SK-N-SH (cell line): Measurements from ENCODE around the gene AP3S1. TPM values are rescaled to one million over a fixed set of nuclear protein-coding genes. Genes with fewer than 3 reads are reported as not detected.

Experiments used
- CTCF ChIA-PET: fragments of 300-600, 350-600 bp; formaldehyde crosslinking; extraction: SDS; loops from one replicate; lab custom pipeline; 2021; lab: Yijun Ruan, JAX
- POLR2A ChIA-PET: fragments of 350-600 bp; sonication (Branson Sonifier 250); formaldehyde crosslinking; extraction: SDS; loops from one replicate; lab custom pipeline; 2020; ENCODE audit warnings: antibody characterized with exemption, inconsistent platforms; lab: Yijun Ruan, JAX
- DNase-seq: peaks from one replicate; pipeline ENCODE4 v3.0.0; 2012
- H2AFZ ChIP-seq: fragments of 200-600 bp; sonication (generic); 2 replicates; pipeline ENCODE4 v1.8.1; 2016; ENCODE audit warnings: antibody characterized with exemption, mild to moderate bottlenecking, low read depth
- H3F3A ChIP-seq: fragments of 200-600 bp; sonication (generic); replicated peaks from 2 replicates; pipeline ENCODE3; 2016; ENCODE audit warnings: antibody characterized with exemption, mild to moderate bottlenecking; ENCODE audit not compliant: insufficient read depth
- H3K27ac ChIP-seq, 2 experiments: fragments of 200-500 bp in 1 of 2; fragments of 200-600 bp in 1 of 2; sonication (Bioruptor generic) in 1 of 2; sonication (generic), shearing (Covaris generic) in 1 of 2; 2 replicates each; pipeline versions ENCODE4 v1.5.1 to v1.6.1; 2014 to 2016; ENCODE audit warnings: low read depth in 2 of 2, inconsistent platforms in 1 of 2, low read length in 1 of 2, mild to moderate bottlenecking in 1 of 2, mixed read lengths in 1 of 2
- H3K27me3 ChIP-seq: fragments of 200-600 bp; sonication (generic), shearing (Covaris generic); 2 replicates; pipeline ENCODE4 v1.6.1; 2016; ENCODE audit warnings: mixed run types; ENCODE audit not compliant: insufficient read depth
- H3K36me3 ChIP-seq, 2 experiments: fragments of 200-500 bp in 1 of 2; fragments of 200-600 bp in 1 of 2; sonication (Bioruptor generic) in 1 of 2; sonication (generic) in 1 of 2; replicated peaks in 1 of 2; 2 replicates each; pipeline versions ENCODE3 to v1.5.1; 2014 to 2016; ENCODE audit warnings: low read length in 1 of 2, mild to moderate bottlenecking in 1 of 2; ENCODE audit not compliant: insufficient read depth in 2 of 2, control insufficient read depth in 1 of 2
- H3K4me1 ChIP-seq, 2 experiments: fragments of 200-500 bp in 1 of 2; fragments of 200-600 bp in 1 of 2; sonication (Bioruptor generic) in 1 of 2; sonication (generic), shearing (Covaris generic) in 1 of 2; 2 replicates each; pipeline versions ENCODE4 v1.5.1 to v1.6.1; 2014 to 2016; ENCODE audit warnings: low read depth in 1 of 2, low read length in 1 of 2, mixed run types in 1 of 2; ENCODE audit not compliant: insufficient read depth in 2 of 2, control insufficient read depth in 1 of 2
- H3K4me2 ChIP-seq: fragments of 200-600 bp; sonication (generic), shearing (Covaris generic); 2 replicates; pipeline ENCODE4 v1.6.1; 2017; ENCODE audit warnings: mixed run types
- H3K4me3 ChIP-seq, 2 experiments: fragments of 200-500 bp in 1 of 2; fragments of 200-600 bp in 1 of 2; sonication (Bioruptor generic) in 1 of 2; sonication (generic), shearing (Covaris generic) in 1 of 2; 2 replicates each; pipeline versions ENCODE4 v1.5.1 to v1.8.1; 2014 to 2016; ENCODE audit warnings: low read depth in 2 of 2, inconsistent platforms in 1 of 2, low read length in 1 of 2, mild to moderate bottlenecking in 1 of 2, mixed read lengths in 1 of 2, moderate library complexity in 1 of 2
- H3K79me2 ChIP-seq: fragments of 200-600 bp; sonication (generic); 2 replicates; pipeline ENCODE4 v1.8.1; 2017; ENCODE audit warnings: mild to moderate bottlenecking; ENCODE audit not compliant: insufficient read depth
- H3K9ac ChIP-seq: fragments of 200-600 bp; sonication (generic); 2 replicates; pipeline ENCODE4 v1.6.1; 2017; ENCODE audit warnings: mixed run types
- H3K9me2 ChIP-seq: fragments of 200-600 bp; sonication (generic); 2 replicates; pipeline ENCODE4 v1.6.1; 2017; ENCODE audit warnings: mixed run types
- H3K9me3 ChIP-seq: fragments of 200-600 bp; sonication (generic); 2 replicates; pipeline ENCODE4 v1.6.1; 2017; ENCODE audit warnings: mixed run types, mild to moderate bottlenecking, moderate library complexity
- H4K20me1 ChIP-seq: fragments of 200-600 bp; sonication (generic); 2 replicates; pipeline ENCODE4 v1.6.1; 2017; ENCODE audit warnings: mild to moderate bottlenecking, mixed run types; ENCODE audit not compliant: insufficient read depth
- CHD2 ChIP-seq: fragments of 150-350 bp; IDR thresholded peaks from 2 replicates; pipeline ENCODE4 v1.6.1; 2018; ENCODE audit warnings: low read length; ENCODE audit not compliant: partially characterized antibody
- EP300 ChIP-seq, 2 experiments: IDR thresholded peaks; 2 replicates each; pipeline versions ENCODE4 v1.4.0 to v1.6.1; 2012; ENCODE audit warnings: borderline replicate concordance in 1 of 2, low read depth in 1 of 2, low read length in 1 of 2
- FOSL2 ChIP-seq: IDR thresholded peaks from 2 replicates; pipeline ENCODE4 v1.4.0; 2012; ENCODE audit warnings: low read depth, mild to moderate bottlenecking, moderate library complexity, borderline replicate concordance
- FOXJ3 ChIP-seq: sonication (generic); formaldehyde crosslinking; IDR thresholded peaks from 2 replicates; pipeline ENCODE4 v1.5.1; 2020; ENCODE audit warnings: mild to moderate bottlenecking, missing genetic modification reagents
- FOXM1 ChIP-seq: IDR thresholded peaks from 2 replicates; pipeline ENCODE4 v1.4.0; 2012; ENCODE audit warnings: low read depth, mild to moderate bottlenecking
- MEF2A ChIP-seq: IDR thresholded peaks from 2 replicates; pipeline ENCODE4 v1.4.0; 2012; ENCODE audit warnings: low read depth, borderline replicate concordance
- MXI1 ChIP-seq: IDR thresholded peaks from 2 replicates; pipeline ENCODE4 v1.6.1; 2012; ENCODE audit warnings: mild to moderate bottlenecking, low read depth, low read length, improper control_type of control experiment
- NFIC ChIP-seq: IDR thresholded peaks from 2 replicates; pipeline ENCODE4 v1.4.0; 2012; ENCODE audit warnings: borderline replicate concordance
- NRF1 ChIP-seq: IDR thresholded peaks from 2 replicates; pipeline ENCODE4 v1.6.1; 2012; ENCODE audit warnings: low read depth, mild to moderate bottlenecking, low read length
- POLR2AphosphoS5 ChIP-seq: IDR thresholded peaks from 2 replicates; pipeline ENCODE4 v1.6.1; 2012; ENCODE audit warnings: low read depth, low read length
- RAD21 ChIP-seq: IDR thresholded peaks from 2 replicates; pipeline ENCODE4 v1.6.1; 2012; ENCODE audit warnings: mild to moderate bottlenecking, low read length
- RCOR1 ChIP-seq: fragments of 150-350 bp; IDR thresholded peaks from 2 replicates; pipeline ENCODE4 v1.6.1; 2017; ENCODE audit warnings: antibody characterized with exemption, low read length
- RFX5 ChIP-seq: IDR thresholded peaks from 2 replicates; pipeline ENCODE4 v1.6.1; 2012; ENCODE audit warnings: mild to moderate bottlenecking, improper control_type of control experiment, low read length
- SIN3A ChIP-seq: IDR thresholded peaks from 2 replicates; pipeline ENCODE4 v1.6.1; 2012; ENCODE audit warnings: low read depth, mild to moderate bottlenecking, low read length, moderate library complexity, borderline replicate concordance
- SMC3 ChIP-seq: IDR thresholded peaks from 2 replicates; pipeline ENCODE4 v1.6.1; 2012; ENCODE audit warnings: low read depth, low read length, improper control_type of control experiment
- TAF1 ChIP-seq: IDR thresholded peaks from 2 replicates; pipeline ENCODE4 v1.6.1; 2012; ENCODE audit warnings: low read depth, mild to moderate bottlenecking, low read length, moderate library complexity, borderline replicate concordance
- USF1 ChIP-seq: IDR thresholded peaks from 2 replicates; pipeline ENCODE4 v1.4.0; 2012; ENCODE audit warnings: low read depth, borderline replicate concordance
- USF2 ChIP-seq: fragments of 150-350 bp; IDR thresholded peaks from 2 replicates; pipeline ENCODE4 v1.6.1; 2017; ENCODE audit warnings: antibody characterized with exemption, low read length, low read depth, borderline replicate concordance
- YY1 ChIP-seq: IDR thresholded peaks from 2 replicates; pipeline ENCODE4 v1.4.0; 2012; ENCODE audit warnings: low read depth, mild to moderate bottlenecking
- WGBS: methylation state at CpG from one replicate; pipeline ENCODE4 v1.1.6; 2017; ENCODE audit warnings: low lambda C conversion rate; 5-methylcytosine and 5-hydroxymethylcytosine counted together
- polyA plus RNA-seq, 3 experiments: library from polyadenylated mRNA; depleted of rRNA; stranded (reverse); fragments of >200 nt; gene quantifications; 2 replicates each; pipeline ENCODE4 v1.2.3, GENCODE V29; 2012
- TF ChIP-seq, protein P1 (sequence below): IDR thresholded peaks from 2 replicates; pipeline ENCODE4; 2012

The AP3S1 gene
- polyA plus RNA-seq, 1 of the 3 experiments (the other 2 are of a cell fraction) = 21.6 TPM

DNA sequence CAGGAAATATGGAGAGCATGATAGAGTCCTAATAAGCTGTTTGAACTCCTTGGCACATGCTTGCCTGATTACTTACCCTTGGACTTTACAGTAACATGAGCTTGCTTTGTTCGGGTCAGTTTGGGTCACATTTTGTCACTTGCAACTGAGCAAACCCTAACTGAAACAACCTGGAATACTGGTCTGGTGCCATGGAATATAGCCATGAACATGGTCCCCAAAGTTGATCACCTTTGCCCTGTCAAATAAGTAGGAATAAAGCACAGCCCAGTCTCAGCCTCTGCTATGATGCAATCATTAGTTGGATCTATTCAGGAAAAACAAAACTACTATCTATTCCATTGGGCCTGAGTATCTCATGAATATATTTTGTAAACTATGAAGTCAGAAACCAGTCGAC, 43.5 kb upstream of the AP3S1 start:
- Histone ChIP-seq H2AFZ (no peak overlapping the region), H3K27ac (no peak overlapping the region), H3F3A (no peaks in the 10 kb centered on the region), H3K27me3 (no peaks in the 10 kb centered on the region), H3K4me1 (no peaks in the 10 kb centered on the region; a peak in 1 of 4 replicates), H3K36me3 (no peaks in the 10 kb centered on the region), H3K4me3 (no peak overlapping the region), H3K9me3 (no peaks in the 10 kb centered on the region), H3K9me2 (no peaks in the 10 kb centered on the region), H3K79me2 (no peaks in the 10 kb centered on the region), H3K4me2 (no peak overlapping the region), H3K9ac (no peak overlapping the region), H4K20me1 (no peaks in the 10 kb centered on the region)
- ChIA-PET POLR2A (no interaction called here), CTCF (interaction anchor here (0.8 kb wide), 1 partner anchor 10 kb away, joined by 3 read pairs; no protein-coding TSS in a partner anchor)
- no peak for DNase-seq
- TF ChIP-seq RFX5 = no peak
- no peak for TF ChIP-seq USF2
- no peak for TF ChIP-seq MXI1
- no peak for TF ChIP-seq FOXJ3 (CRISPR knock-in tag)
- TF ChIP-seq RAD21 = no peak
- TF ChIP-seq NRF1 = no peak
- TF ChIP-seq YY1 = no peak
- 63% methylated on average over 2 of the region's 2 CpGs for WGBS

- Histone ChIP-seq H3K9ac (no peak overlapping the region), H3K4me2 (no peak overlapping the region), H3K79me2 (no peaks in the 10 kb centered on the region), H3F3A (no peaks in the 10 kb centered on the region), H4K20me1 (no peaks in the 10 kb centered on the region), H3K9me3 (no peaks in the 10 kb centered on the region), H3K27ac (no peak overlapping the region), H3K4me3 (no peak overlapping the region), H3K9me2 (no peaks in the 10 kb centered on the region), H2AFZ (no peak overlapping the region), H3K4me1 (no peaks in the 10 kb centered on the region; a peak in 1 of 4 replicates), H3K27me3 (no peaks in the 10 kb centered on the region), H3K36me3 (no peaks in the 10 kb centered on the region)
- TF ChIP-seq MEF2A (no peak), USF1 (no peak), CHD2 (no peak), FOXM1 (no peak), USF2 (no peak), RCOR1 (no peak), SIN3A (no peak), EP300 (IDR thresholded peaks at IDR 0.05; ENCODE audit: borderline replicate concordance in 1 of 2, low read depth in 1 of 2, low read length in 1 of 2) (no peak), SMC3 (no peak), POLR2AphosphoS5 (no peak), TAF1 (no peak), NFIC (no peak), FOSL2 (no peak)
- TF ChIP-seq, protein P1, sequence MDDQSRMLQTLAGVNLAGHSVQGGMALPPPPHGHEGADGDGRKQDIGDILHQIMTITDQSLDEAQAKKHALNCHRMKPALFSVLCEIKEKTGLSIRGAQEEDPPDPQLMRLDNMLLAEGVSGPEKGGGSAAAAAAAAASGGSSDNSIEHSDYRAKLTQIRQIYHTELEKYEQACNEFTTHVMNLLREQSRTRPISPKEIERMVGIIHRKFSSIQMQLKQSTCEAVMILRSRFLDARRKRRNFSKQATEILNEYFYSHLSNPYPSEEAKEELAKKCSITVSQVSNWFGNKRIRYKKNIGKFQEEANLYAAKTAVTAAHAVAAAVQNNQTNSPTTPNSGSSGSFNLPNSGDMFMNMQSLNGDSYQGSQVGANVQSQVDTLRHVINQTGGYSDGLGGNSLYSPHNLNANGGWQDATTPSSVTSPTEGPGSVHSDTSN = no peak
- CTCF ChIA-PET = interaction anchor here (1.3 kb wide), 1 partner anchor 15 kb away, joined by 3 read pairs; no protein-coding TSS in a partner anchor
- no peak for DNase-seq
- POLR2A ChIA-PET = no interaction called here
- WGBS = 45% methylated on average over 2 of the region's 2 CpGs
Observed at GRCh38 chr5:115800108-115800507, 41.6 kb upstream of the AP3S1 start.
